EH (cell line): ENCODE data around the gene FLRT2.
A peak's percentile ranks its signal among the peaks of the same experiment; 100 is the strongest.

ENCODE experiments used
- DNase-seq: peaks from one replicate; pipeline ENCODE4 v3.0.0-alpha.2; 2015; ENCODE audit warnings: low read depth

Gene FLRT2

DNA sequence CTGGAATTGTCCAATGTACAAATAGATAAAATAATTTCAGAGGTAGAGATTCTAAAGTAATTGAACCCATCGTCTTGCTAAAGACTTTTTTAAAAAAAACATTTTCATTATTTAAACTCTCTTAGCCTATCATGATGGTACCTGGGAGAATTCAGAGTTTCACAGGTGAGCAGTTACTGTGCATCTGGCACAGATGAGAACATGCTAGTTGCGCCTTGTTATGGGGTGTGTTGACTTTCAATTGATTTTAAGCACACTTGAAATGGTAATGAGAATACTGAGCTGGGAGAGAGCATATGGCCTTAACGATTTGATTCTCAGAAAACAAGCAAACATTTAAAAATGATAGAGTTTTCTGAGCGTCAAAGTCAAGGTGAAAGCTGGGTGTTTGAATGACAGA, 66.6 kb downstream of the FLRT2 start:
- no peak for DNase-seq

DNA sequence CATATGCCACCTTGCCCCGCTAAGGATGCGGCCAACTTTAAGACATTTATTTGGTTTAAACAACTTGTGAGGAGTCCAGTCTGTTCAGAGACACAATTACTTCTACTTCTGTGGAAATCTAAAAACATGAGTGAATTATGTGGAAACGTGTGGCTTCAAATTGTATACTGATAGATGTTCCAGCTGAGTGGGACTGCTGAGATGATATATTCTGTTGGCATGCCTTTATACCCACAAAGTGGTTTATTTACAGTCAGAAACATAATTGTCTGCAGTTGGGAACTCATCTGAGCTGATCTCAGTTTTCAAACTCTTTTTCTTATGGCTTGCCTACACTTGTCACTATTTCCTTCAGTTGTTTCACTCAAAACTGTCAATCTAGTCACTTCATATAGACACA, 67.8 kb downstream of the FLRT2 start:
- peak; percentile 50 for DNase-seq

DNA sequence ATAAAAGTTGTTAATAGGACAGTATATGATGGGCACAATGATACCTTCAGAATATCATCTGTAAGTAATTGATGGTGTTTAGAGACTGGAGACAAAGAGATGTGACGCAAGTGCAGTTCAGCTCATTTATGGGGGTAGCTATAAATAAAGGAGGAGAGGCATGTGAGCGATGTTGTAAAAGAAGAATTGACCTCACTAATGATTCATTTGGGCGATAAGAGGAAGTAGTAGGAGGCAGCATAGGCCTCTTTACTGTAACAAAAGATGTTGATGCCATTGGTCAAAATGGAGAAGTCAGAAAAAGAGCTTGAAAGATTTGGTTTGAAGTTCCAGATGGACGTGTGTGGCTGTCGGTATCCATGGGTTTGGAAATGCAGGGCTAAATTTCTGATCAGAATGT, 70.0 kb downstream of the FLRT2 start:
- DNase-seq = peak; percentile 87

DNA sequence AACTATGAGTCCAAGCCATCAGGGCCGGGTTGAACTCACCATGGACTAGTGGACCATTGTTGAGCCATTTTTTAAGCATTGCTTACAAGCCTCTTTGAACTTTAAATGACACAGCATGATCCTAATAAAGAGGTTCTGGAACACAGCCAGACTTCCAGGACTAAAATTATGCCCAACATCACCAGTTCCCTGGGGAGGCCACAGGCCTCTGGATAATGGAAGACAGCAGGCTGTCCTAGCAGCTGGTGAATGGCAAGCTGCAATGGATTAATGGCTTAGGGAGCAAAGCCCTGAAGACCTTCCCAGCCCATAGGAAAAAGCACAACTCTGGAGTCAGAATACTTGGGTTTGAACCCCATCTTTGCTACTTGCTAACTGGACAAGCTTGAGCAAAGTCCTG, 71.3 kb downstream of the FLRT2 start:
- DNase-seq = peak; percentile 47

DNA sequence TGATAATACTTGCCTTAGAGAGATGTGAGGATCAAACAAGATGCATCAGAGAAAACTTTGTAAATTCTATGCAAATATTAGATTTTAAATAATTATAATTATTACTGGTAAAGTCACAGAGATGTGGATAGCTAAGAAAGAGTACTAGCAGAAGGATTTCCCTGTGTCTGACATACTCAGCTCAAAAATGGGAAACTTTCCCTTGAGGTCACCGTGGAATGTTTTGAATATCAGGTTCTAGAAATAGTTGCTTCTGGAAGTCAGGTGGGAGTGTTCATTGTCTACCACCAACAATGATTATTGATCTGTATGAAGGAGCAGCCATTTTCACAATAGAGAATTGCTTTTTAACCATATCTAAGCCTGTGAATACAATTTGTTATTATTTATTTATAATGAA, 71.7 kb downstream of the FLRT2 start:
- DNase-seq = no peak

DNA sequence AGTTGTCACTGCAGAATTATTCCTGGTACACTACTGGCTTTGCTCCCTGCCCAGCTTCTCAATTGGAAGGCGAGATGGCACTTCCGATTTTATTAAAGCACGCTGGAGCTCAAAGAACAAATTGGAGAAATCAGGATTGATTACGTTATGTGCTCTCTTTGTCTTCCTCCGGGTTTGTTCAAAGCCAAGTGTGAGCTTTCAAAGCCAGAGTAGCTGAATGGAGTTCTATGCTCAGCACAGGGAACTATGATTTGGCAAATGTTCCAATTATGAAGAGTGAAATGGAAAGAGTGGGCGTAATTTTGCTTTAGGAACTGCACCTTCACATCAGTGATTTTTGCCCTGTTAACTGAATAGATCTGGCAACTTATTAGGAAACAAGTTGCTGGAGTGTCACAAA, 72.4 kb downstream of the FLRT2 start:
- DNase-seq = no peak

DNA sequence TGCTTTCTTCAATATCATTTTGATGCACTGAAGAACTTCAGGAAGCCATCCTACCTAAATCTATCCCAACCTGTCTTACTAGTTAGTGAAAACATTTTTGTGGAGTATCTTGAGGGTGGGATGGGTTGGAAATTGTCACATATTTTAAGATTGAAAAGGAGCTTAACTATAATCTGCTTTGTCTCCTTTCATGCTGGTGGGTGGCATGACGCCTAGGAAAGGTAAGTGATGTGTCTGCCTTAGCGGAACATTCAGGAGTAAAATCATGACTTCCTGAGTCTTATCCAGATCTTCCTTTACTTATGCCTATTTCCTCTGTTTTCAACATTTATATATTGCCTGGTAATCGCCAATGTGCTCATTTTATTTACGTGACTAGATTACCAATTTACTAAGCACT, 74.1 kb downstream of the FLRT2 start:
- DNase-seq = no peak

DNA sequence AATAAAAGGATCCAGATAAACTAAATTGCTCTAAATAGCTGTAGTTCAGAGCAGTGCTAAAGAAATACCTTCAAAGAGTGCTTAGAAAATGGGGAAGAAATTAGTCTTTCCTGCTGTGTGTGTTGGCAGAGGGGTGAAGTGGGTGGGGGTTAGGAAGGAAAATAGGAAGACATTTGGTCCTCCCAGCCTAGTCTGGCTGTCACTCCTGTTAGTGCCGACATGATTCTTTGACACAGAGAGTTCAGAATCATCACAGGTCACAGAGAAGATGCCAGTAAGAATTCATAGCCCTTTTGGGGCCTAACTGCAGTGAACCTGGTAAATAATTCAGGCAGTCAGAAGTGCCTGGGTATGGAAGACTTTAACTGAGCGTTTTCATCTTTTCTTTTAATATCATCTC, 74.8 kb downstream of the FLRT2 start:
- no peak for DNase-seq

DNA sequence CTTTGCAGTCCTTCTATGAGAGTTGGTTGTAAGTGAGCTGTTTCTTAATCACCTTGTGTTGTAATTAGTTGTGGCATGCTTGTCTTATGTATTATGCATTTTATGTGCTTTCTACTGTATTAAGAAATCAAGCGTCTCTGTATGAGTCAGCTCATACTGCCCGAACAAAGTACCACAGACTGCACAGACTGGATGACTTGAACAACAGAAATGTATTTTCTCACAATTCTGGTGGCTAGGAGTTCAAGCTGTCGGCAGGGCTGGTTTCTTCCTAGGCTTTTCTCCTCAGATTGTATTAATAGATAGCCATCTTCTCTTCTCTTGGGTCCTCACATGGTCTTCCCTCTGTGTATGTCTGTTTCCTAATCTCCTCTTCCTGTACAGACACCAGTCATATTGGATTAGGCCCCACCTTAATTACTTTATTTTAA, 77.7 kb downstream of the FLRT2 start:
- peak; percentile 98 for DNase-seq

DNA sequence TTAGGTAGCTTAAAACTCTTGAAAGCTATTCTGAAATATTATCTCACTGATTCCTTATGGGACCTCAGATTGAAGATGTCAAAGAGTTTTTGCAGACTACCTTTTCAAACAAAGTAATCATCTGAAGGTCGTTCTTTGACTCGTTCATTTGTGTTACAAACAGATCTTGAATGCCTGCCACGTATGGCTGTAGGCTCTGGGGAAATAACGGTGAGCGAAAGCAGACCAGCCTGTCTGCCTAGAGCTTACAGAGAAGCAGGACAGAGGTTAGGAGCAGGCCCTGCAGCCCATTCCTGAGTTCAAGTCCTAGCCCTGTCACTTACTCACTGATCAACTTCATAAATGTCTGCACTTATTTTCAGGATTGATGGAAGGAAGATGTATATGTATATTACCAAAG, 83.6 kb downstream of the FLRT2 start:
- DNase-seq = no peak

DNA sequence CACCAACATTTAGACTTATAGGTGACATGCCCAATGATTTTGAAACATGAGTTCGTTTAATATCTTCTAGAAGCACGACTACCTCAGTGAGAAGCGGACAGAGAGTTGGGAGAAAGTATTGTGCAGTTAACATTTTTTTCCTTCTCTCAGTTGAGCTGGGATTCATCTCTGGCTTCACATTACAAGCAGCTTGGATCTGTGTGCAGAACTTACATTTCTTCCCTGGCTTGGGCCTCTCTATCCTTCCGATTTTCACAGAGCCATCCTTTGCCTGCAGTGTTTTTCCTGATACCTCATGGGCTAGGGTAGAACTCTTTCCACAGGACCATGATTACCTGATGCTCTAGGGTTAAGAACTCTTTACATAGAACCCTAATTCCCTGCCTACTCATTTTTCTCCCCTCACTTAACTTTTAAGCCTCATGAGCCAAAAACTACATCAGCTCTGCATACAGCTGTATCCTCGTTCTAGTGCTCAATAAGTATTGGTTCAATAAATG, 86.5 kb downstream of the FLRT2 start:
- no peak for DNase-seq

DNA sequence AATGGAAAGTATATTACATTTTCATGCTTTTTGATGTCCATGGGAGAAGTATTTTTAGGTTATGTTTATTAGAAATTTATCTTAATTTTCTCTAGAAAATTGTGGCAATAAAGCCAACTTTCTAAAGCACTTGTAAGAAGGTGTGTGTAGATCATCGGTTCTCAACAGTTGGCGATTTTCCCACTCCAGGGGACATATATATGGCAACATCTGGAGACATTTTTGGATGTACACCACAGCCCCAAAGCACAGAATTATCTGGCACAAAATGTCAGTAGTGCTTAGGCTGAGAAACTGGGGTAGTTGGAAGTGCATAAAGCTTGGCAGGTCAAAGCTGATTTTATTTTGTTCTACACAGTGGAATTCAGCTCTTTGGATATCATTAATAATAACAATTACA, 86.9 kb downstream of the FLRT2 start:
- DNase-seq = no peak

DNA sequence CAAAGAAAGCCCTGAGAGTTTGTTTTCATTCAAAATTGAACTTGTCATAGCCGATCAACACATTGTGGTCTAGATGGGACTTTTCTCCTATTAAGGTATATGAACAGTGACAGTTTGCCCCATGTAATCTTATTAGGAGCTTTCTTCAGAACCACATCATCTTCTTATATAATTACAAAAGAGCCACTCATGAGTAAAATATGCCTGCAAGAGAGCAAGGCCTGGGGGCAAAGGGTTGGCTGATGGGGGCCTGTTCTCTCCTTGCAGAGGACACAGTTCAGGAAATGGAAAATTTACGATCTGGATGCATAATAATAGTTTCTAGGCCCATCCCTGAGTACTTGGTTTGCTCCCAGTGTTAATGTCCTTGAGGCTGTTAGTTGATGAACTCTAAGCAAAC, 87.8 kb downstream of the FLRT2 start:
- DNase-seq = peak; percentile 83

DNA sequence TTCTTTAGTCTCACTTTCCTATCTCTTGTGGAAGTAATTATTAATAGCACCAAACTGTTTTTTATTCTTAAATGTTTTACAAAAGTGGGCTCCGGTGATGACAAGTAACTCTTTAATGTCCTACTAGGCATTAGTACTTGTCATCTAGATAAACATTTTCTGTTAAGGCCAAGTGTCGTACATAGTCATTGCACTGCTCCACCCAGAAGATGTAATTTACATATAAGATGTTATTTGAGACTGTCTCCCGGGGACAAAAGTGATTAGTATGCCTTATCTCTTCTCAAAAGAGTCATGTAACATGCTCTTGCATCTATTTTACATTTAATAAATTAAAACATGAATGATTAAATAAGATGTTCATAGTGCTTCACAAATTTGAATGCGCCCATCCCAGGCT, 88.4 kb downstream of the FLRT2 start:
- DNase-seq = no peak

DNA sequence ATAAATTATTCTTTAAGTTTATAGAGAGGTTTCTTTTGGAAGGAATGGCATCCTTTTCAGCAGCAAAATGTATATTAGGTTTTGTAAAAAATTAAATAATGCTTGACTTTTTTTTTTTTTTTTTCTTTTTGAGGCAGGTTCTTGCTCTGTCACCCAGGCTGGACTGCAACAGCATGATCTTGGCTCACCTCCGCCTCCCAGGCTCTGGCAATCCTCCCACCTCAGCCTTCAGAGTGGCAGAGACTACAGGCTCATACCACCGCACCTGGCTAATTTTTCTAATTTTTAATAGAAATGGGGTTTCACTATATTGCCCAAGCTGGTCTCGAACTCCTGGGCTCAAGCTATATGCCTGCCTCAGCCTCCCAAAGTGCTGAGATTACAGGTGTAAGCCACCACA, 89.0 kb downstream of the FLRT2 start:
- no peak for DNase-seq

DNA sequence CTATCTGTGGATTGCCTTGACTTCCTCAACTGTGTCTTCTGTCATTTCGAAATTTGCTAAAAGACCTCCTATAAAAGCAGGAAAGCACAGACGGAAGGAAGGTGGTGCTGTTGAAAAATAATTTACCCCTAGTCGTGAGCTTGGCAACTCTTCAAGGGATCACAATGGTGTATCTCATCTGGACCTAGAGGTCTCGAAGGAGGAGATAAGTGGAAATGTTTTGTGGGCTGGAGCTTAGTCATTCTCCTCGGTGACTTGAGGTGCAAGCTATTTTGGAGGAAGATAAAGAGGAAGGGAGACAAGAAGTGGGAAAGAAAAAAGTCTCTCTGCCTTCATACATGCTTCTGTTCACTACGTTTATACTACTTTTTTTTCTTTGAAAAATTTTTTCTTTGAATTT, 89.9 kb downstream of the FLRT2 start:
- no peak for DNase-seq

DNA sequence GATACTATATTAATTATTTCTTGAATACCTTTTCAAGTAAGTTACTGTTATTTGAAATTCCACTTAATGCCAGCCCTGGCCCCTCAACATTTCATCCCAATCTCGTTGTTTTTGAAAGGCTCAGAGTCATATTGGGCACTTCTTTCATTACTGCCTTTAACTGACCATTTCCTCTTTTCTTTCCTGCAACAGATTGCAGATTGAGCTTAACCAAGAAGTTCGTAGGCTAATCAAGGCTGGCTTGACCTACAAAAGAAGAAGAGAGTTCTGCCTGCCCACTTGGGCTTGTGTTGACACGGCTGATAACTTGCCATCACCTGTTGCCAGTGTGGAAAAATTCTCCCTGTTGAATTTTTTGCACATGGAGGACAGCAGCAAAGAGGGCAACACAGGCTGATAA, 91.0 kb downstream of the FLRT2 start:
- DNase-seq = no peak

DNA sequence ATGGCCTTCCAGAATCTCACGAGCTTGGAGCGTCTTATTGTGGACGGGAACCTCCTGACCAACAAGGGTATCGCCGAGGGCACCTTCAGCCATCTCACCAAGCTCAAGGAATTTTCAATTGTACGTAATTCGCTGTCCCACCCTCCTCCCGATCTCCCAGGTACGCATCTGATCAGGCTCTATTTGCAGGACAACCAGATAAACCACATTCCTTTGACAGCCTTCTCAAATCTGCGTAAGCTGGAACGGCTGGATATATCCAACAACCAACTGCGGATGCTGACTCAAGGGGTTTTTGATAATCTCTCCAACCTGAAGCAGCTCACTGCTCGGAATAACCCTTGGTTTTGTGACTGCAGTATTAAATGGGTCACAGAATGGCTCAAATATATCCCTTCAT, 92.2 kb downstream of the FLRT2 start:
- DNase-seq = no peak

DNA sequence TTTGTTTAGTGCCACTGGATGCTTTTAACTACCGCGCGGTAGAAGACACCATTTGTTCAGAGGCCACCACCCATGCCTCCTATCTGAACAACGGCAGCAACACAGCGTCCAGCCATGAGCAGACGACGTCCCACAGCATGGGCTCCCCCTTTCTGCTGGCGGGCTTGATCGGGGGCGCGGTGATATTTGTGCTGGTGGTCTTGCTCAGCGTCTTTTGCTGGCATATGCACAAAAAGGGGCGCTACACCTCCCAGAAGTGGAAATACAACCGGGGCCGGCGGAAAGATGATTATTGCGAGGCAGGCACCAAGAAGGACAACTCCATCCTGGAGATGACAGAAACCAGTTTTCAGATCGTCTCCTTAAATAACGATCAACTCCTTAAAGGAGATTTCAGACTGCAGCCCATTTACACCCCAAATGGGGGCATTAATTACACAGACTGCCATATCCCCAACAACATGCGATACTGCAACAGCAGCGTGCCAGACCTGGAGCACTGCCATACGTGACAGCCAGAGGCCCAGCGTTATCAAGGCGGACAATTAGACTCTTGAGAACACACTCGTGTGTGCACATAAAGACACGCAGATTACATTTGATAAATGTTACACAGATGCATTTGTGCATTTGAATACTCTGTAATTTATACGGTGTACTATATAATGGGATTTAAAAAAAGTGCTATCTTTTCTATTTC, 93.2 kb downstream of the FLRT2 start:
- no peak for DNase-seq

DNA sequence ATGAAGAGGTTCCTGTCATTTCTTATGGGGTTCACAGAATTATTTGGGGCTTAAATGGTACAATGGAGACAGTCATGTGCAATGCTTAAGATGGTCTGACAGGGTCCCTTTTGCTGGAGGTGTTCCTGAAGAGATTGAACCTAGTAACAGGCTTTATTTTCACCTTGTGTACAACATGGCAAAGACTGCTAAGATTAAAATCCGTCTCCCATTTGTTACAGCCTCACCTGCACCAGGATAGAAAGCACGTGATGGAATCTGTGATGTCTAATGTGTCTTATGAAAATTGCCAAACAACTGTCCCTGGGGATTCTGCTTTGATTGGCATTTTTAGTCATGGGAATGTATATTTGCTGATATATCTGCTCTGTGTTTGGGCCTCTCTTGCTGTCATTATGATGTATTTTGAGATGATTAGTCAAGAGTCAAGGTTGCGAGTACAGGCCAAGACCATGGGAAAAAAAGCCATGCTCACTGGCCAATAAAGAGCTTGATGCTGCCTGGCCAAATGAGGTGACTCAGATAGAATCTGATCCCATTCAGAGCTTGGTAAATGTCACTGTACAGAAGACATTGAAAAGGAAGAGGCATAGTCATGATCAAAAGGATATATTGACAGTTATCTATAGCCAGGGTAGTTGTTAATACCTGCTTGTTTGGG, 96.1 kb downstream of the FLRT2 start:
- peak; percentile 12 for DNase-seq

DNA sequence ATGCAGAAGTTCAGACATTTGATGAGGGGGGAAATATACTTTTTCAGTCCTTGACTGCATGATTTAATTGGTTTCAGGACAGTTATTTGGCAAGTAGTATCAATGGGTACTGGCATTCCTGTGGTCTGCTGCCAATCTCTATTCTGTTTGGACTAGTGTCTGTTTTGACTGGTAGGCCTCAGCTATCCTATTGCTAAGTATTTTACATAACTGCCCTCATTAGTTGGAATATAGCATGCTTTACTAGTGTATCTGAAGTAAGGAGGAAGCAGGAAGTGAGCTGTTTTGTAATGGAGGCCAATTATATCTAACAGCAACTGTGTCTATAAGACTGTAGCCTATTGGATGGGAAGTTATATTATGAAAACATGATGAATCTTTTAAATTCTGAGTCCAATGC, 104.3 kb downstream of the FLRT2 start:
- DNase-seq = peak; percentile 48

DNA sequence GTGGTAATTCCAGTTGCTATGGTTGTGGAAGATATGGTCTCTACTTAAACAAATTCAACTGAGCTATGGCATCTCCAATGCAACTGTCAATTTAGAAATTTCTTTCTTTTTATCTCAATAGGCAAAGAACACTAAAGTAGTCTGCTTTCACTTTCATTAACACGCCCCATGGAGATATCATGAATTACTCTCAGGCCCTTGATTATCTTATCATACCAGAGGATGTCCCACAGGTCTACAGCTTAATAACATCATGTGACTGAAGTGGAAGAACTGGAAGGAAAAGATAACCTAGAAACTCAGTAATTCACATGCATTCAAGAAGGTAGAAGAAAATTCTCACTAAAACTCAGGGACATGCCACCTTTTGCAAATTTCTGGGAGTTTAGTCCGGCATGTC, 114.3 kb downstream of the FLRT2 start:
- no peak for DNase-seq

DNA sequence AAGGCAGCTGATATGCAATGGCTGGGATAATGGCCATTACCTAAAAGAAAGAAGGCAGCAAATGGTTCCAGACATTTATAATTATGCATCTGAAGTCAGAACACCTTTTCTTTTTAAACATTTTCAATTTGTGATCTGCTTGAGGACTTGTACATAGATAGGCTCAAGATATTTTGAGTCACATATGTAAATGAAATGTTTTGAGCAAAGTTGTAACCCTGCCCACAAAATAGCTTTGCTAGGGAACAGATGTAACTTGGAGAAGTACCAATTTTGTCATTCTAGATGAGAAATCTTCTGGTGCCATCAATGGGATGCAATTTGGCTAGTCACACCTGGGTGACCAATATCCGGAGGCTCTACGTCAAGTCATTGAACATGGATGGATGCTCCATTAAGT, 123.1 kb downstream of the FLRT2 start:
- DNase-seq = no peak
